HEK293 (cell line): Measurements from ENCODE around the gene KLK13.

Source experiments
- KLF17 ChIP-seq: fragments of 450-650 bp; formaldehyde crosslinking; IDR thresholded peaks from 2 replicates; pipeline ENCODE4 v1.5.1; 2016; ENCODE audit warnings: missing biosample characterization, missing genetic modification characterization
- SP2 ChIP-seq: fragments of 450-650 bp; formaldehyde crosslinking; IDR thresholded peaks from 2 replicates; pipeline ENCODE4 v1.5.1; 2016; ENCODE audit warnings: missing biosample characterization, missing genetic modification characterization
- ZNF555 ChIP-seq: fragments of 450-650 bp; formaldehyde crosslinking; conservative IDR thresholded peaks from 2 replicates; pipeline ENCODE4 v1.5.1; 2017; ENCODE audit warnings: missing biosample characterization, mild to moderate bottlenecking, missing genetic modification characterization, inconsistent platforms
- TF ChIP-seq, protein P1 (sequence below): fragments of 450-650 bp; formaldehyde crosslinking; IDR thresholded peaks from 2 replicates; pipeline ENCODE4 v1.5.1; 2016; ENCODE audit warnings: missing biosample characterization, missing genetic modification characterization
- TF ChIP-seq, protein P2 (sequence below): fragments of 450-650 bp; formaldehyde crosslinking; IDR thresholded peaks from 2 replicates; pipeline ENCODE4 v1.5.1; 2016; ENCODE audit warnings: missing biosample characterization, missing genetic modification characterization

GRCh38 chr19:51047031-51047335, 17.9 kb downstream of the KLK13 start:
- TF ChIP-seq, protein P1, sequence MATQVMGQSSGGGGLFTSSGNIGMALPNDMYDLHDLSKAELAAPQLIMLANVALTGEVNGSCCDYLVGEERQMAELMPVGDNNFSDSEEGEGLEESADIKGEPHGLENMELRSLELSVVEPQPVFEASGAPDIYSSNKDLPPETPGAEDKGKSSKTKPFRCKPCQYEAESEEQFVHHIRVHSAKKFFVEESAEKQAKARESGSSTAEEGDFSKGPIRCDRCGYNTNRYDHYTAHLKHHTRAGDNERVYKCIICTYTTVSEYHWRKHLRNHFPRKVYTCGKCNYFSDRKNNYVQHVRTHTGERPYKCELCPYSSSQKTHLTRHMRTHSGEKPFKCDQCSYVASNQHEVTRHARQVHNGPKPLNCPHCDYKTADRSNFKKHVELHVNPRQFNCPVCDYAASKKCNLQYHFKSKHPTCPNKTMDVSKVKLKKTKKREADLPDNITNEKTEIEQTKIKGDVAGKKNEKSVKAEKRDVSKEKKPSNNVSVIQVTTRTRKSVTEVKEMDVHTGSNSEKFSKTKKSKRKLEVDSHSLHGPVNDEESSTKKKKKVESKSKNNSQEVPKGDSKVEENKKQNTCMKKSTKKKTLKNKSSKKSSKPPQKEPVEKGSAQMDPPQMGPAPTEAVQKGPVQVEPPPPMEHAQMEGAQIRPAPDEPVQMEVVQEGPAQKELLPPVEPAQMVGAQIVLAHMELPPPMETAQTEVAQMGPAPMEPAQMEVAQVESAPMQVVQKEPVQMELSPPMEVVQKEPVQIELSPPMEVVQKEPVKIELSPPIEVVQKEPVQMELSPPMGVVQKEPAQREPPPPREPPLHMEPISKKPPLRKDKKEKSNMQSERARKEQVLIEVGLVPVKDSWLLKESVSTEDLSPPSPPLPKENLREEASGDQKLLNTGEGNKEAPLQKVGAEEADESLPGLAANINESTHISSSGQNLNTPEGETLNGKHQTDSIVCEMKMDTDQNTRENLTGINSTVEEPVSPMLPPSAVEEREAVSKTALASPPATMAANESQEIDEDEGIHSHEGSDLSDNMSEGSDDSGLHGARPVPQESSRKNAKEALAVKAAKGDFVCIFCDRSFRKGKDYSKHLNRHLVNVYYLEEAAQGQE (tag by site-specific recombination), result no peak
- TF ChIP-seq, protein P2, sequence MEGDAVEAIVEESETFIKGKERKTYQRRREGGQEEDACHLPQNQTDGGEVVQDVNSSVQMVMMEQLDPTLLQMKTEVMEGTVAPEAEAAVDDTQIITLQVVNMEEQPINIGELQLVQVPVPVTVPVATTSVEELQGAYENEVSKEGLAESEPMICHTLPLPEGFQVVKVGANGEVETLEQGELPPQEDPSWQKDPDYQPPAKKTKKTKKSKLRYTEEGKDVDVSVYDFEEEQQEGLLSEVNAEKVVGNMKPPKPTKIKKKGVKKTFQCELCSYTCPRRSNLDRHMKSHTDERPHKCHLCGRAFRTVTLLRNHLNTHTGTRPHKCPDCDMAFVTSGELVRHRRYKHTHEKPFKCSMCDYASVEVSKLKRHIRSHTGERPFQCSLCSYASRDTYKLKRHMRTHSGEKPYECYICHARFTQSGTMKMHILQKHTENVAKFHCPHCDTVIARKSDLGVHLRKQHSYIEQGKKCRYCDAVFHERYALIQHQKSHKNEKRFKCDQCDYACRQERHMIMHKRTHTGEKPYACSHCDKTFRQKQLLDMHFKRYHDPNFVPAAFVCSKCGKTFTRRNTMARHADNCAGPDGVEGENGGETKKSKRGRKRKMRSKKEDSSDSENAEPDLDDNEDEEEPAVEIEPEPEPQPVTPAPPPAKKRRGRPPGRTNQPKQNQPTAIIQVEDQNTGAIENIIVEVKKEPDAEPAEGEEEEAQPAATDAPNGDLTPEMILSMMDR (tag by site-specific recombination), result no peak
- no peak for TF ChIP-seq SP2
- no peak for TF ChIP-seq ZNF555
- TF ChIP-seq KLF17, result no peak
